ENCODE results near the gene RBM41.
"Not testable (repeated sequence)": the region's sequence is repeated elsewhere in the genome, so short reads cannot be mapped to it uniquely, and the experiment has no call there.

The RBM41 gene

GRCh38 chrX:107118322-107119147, at the start of gene RBM41:
Gene RBM41 (minus strand): TSS chrX:107118822. CDS start chrX:107118773, 49 bp downstream.
- DNase-seq: no peak

- DNase-seq: no peak
Observed at GRCh38 chrX:107168257-107168656, 49.6 kb upstream of the RBM41 start.

GRCh38 chrX:107167163-107167921, 48.7 kb upstream of the RBM41 start:
- no peak for DNase-seq

- DNase-seq: not testable (repeated sequence)
Observed at GRCh38 chrX:107157618-107158017, 39.0 kb upstream of the RBM41 start.

GRCh38 chrX:107155621-107156430, 37.2 kb upstream of the RBM41 start:
- DNase-seq: not testable (repeated sequence)

GRCh38 chrX:107154787-107155620, 36.4 kb upstream of the RBM41 start:
- DNase-seq: no peak

GRCh38 chrX:107153005-107153404, 34.4 kb upstream of the RBM41 start:
- no peak for DNase-seq

GRCh38 chrX:107146670-107147069, 28.0 kb upstream of the RBM41 start:
- DNase-seq: no peak

GRCh38 chrX:107135965-107136307, 17.3 kb upstream of the RBM41 start:
- DNase-seq: no peak

- DNase-seq: no peak
Observed at GRCh38 chrX:107135049-107135964, 16.7 kb upstream of the RBM41 start.

GRCh38 chrX:107123750-107124149, 5.1 kb upstream of the RBM41 start:
- DNase-seq: no peak

- DNase-seq: no peak
Observed at GRCh38 chrX:107119283-107119682, 661 bp upstream of the RBM41 start.

GRCh38 chrX:107117993-107118321, 665 bp downstream of the RBM41 start:
- no peak for DNase-seq

GRCh38 chrX:107107459-107107858, 11.2 kb downstream of the RBM41 start:
- DNase-seq: no peak

- no peak for DNase-seq
Observed at GRCh38 chrX:107102980-107103379, 15.6 kb downstream of the RBM41 start.

- no peak for DNase-seq
Observed at GRCh38 chrX:107076158-107076557, 42.5 kb downstream of the RBM41 start.

- DNase-seq: not testable (repeated sequence)
Observed at GRCh38 chrX:107057731-107058130, 60.9 kb downstream of the RBM41 start.

GRCh38 chrX:107054978-107055377, 63.6 kb downstream of the RBM41 start:
- no peak for DNase-seq

GRCh38 chrX:107050195-107050709, 68.4 kb downstream of the RBM41 start:
- no peak for DNase-seq

- DNase-seq: no peak
Observed at GRCh38 chrX:107047622-107048021, 71.0 kb downstream of the RBM41 start.

- DNase-seq: no peak
Observed at GRCh38 chrX:107029752-107030151, 88.9 kb downstream of the RBM41 start.
